HCT116 (cell line): ENCODE measurements around the gene TMEM9B.

Experiments
- ATF3 ChIP-seq: IDR thresholded peaks from 2 replicates; pipeline ENCODE4 v1.6.1; 2012
- CEBPB ChIP-seq: IDR thresholded peaks from 2 replicates; pipeline ENCODE4 v1.6.1; 2012; ENCODE audit warnings: low read depth
- CTCF ChIP-seq, 3 experiments: fragments of 200-600 bp in 1 of 3; sonication (generic) in 1 of 3; IDR thresholded peaks in 2 of 3; conservative IDR thresholded peaks in 1 of 3; 2 replicates each; pipeline ENCODE4 v1.5.1; 2012 to 2017; ENCODE audit warnings: low read depth in 2 of 3, low read length in 2 of 3, antibody characterized with exemption in 1 of 3, borderline replicate concordance in 1 of 3, control low read depth in 1 of 3, mild to moderate bottlenecking in 1 of 3, mixed read lengths in 1 of 3, mixed run types in 1 of 3, moderate library complexity in 1 of 3; ENCODE audit not compliant: insufficient read depth in 1 of 3
- EZH2 ChIP-seq: fragments of 200-600 bp; sonication (generic); IDR thresholded peaks from 2 replicates; pipeline ENCODE4 v1.6.1; 2017; ENCODE audit warnings: antibody characterized with exemption, mixed run types
- EZH2phosphoT487 ChIP-seq: fragments of 200-600 bp; IDR thresholded peaks from 2 replicates; pipeline ENCODE4 v1.6.1; 2018; ENCODE audit warnings: antibody characterized with exemption, borderline replicate concordance
- JUND ChIP-seq: IDR thresholded peaks from 2 replicates; pipeline ENCODE4 v1.6.1; 2012
- POLR2A ChIP-seq: IDR thresholded peaks from 2 replicates; pipeline ENCODE4 v1.7.0; 2011; ENCODE audit warnings: borderline replicate concordance; ENCODE audit not compliant: insufficient read depth, insufficient read length; ENCODE audit errors: extremely low read depth
- POLR2AphosphoS5 ChIP-seq: IDR thresholded peaks from 2 replicates; pipeline ENCODE4 v1.6.1; 2011; ENCODE audit warnings: mild to moderate bottlenecking, low read depth, low read length, moderate library complexity
- RAD21 ChIP-seq: IDR thresholded peaks from 2 replicates; pipeline ENCODE4 v1.6.1; 2012; ENCODE audit warnings: low read depth, mild to moderate bottlenecking
- REST ChIP-seq: IDR thresholded peaks from 2 replicates; pipeline ENCODE4 v1.6.1; 2012; ENCODE audit warnings: low read depth
- TCF7L2 ChIP-seq: IDR thresholded peaks from 2 replicates; pipeline ENCODE4 v1.7.0; 2011; ENCODE audit warnings: borderline replicate concordance, inconsistent platforms; ENCODE audit not compliant: insufficient read depth, insufficient read length; ENCODE audit errors: extremely low read depth
- YY1 ChIP-seq: IDR thresholded peaks from 2 replicates; pipeline ENCODE4 v1.6.1; 2011; ENCODE audit warnings: low read length, low read depth, moderate library complexity, mild to moderate bottlenecking; ENCODE audit not compliant: insufficient replicate concordance; ENCODE audit errors: extremely low read depth
- ZBTB33 ChIP-seq: IDR thresholded peaks from 2 replicates; pipeline ENCODE4 v1.6.1; 2011; ENCODE audit warnings: mild to moderate bottlenecking, low read length, moderate library complexity; ENCODE audit not compliant: insufficient replicate concordance; ENCODE audit errors: extremely low read depth

- TF ChIP-seq CTCF (IDR thresholded peaks at IDR 0.05 in 2 of 3, conservative IDR thresholded peaks at IDR 0.05 in 1 of 3; ENCODE audit: borderline replicate concordance in 1 of 3, insufficient read depth in 1 of 3, low read depth in 2 of 3, low read length in 2 of 3) (no peak), RAD21 (no peak), POLR2A (no peak), EZH2phosphoT487 (no peak), EZH2 (no peak), ATF3 (no peak), JUND (no peak), POLR2AphosphoS5 (no peak), REST (no peak), YY1 (no peak), TCF7L2 (no peak), CEBPB (no peak), ZBTB33 (no peak)
Observed at GRCh38 chr11:9004183-9004926, 40.1 kb upstream of the TMEM9B start.
